ENCODE data around the gene SNTB2.

The SNTB2 gene

GRCh38 chr16:69201787-69202186 is 14.8 kb downstream of the SNTB2 start:
- TF ChIP-seq POLR2AphosphoS5 (IDR thresholded peaks at IDR 0.05; ENCODE audit: low read depth, low read length), result no peak
- TF ChIP-seq TAF1 (IDR thresholded peaks at IDR 0.05; ENCODE audit: borderline replicate concordance, low read depth, low read length), result no peak
- no peak for TF ChIP-seq POLR2A (IDR thresholded peaks at IDR 0.05; ENCODE audit: low read depth, low read length)
- no peak for FAIRE-seq
- no peak for DNase-seq (ENCODE audit: insufficient read length)

DNA sequence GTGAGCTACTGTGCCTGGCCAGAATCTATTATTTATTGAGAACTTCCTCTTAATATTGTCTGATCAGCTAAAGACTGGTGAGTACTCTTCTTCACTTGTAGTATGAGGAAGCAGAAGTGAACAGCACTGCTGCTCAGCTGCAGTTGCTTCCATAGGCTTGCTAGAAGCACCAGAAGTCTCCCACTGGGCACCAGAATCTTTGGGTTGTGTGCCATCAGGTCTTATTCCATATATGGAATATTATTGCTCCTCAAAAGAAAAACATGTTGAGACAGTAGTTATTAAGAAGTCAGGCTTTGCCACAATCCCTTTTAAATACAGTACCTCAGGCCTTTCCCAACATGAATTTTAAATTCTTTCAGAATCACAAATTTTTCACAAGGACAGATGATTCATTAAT is 17.2 kb downstream of the SNTB2 start:
- FAIRE-seq (no peak), DNase-seq (ENCODE audit: insufficient read length) (no peak)

DNA sequence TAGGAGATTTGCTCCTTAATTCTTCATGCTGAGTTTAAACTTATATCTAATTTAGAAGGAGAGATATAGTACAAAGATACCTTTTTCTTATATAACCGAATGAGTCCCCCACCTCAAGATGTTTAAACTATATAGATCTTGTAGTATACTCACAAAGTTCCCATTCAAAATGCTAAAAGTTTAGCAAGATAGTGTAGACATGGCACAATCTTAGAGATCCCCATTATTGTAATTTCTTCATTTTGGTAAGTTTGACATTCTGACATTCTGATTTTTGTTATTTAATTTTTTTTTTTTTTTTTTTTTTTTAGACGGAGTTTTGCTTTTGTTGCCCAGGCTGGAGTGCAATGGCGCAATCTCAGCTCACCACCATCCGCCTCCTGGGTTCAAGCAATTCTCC is 22.8 kb downstream of the SNTB2 start:
- FAIRE-seq (no peak), DNase-seq (ENCODE audit: insufficient read length) (no peak)
- TF ChIP-seq POLR2A (IDR thresholded peaks at IDR 0.05; ENCODE audit: low read depth, low read length) (no peak), POLR2AphosphoS5 (IDR thresholded peaks at IDR 0.05; ENCODE audit: low read depth, low read length) (no peak), TAF1 (IDR thresholded peaks at IDR 0.05; ENCODE audit: borderline replicate concordance, low read depth, low read length) (no peak)

More for the DNA sequence above, 17.2 kb downstream of the SNTB2 start:
- TF ChIP-seq TAF1 (IDR thresholded peaks at IDR 0.05; ENCODE audit: borderline replicate concordance, low read depth, low read length) (no peak), POLR2AphosphoS5 (IDR thresholded peaks at IDR 0.05; ENCODE audit: low read depth, low read length) (no peak), POLR2A (IDR thresholded peaks at IDR 0.05; ENCODE audit: low read depth, low read length) (no peak)

GRCh38 chr16:69217433-69217832 is 30.5 kb downstream of the SNTB2 start:
- FAIRE-seq (no peak), DNase-seq (ENCODE audit: insufficient read length) (no peak)
- no peak for TF ChIP-seq POLR2AphosphoS5 (IDR thresholded peaks at IDR 0.05; ENCODE audit: low read depth, low read length)
- no peak for TF ChIP-seq POLR2A (IDR thresholded peaks at IDR 0.05; ENCODE audit: low read depth, low read length)
- TF ChIP-seq TAF1 (IDR thresholded peaks at IDR 0.05; ENCODE audit: borderline replicate concordance, low read depth, low read length), result no peak

DNA sequence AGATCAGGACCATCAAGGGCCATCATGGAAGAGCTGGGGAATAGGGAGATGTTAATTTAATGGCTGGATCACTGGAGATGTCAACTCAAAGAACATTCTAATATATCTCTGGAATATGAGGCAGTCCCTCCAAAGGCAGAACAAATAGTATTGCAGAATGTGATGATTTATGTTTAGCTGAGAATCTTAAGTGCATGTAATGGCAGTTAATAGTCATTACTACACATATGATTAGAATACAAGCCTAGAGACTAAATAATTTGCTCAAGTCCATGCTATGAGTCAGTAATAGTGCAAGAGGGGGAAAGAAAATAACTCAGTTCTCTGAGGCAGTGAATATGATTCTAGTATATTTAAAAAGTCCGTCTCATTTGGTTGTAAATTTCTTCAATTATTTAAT is 32.3 kb downstream of the SNTB2 start:
- no peak for TF ChIP-seq TAF1 (IDR thresholded peaks at IDR 0.05; ENCODE audit: borderline replicate concordance, low read depth, low read length)
- no peak for TF ChIP-seq POLR2A (IDR thresholded peaks at IDR 0.05; ENCODE audit: low read depth, low read length)
- TF ChIP-seq POLR2AphosphoS5 (IDR thresholded peaks at IDR 0.05; ENCODE audit: low read depth, low read length), result no peak
- FAIRE-seq (no peak), DNase-seq (ENCODE audit: insufficient read length) (no peak)

DNA sequence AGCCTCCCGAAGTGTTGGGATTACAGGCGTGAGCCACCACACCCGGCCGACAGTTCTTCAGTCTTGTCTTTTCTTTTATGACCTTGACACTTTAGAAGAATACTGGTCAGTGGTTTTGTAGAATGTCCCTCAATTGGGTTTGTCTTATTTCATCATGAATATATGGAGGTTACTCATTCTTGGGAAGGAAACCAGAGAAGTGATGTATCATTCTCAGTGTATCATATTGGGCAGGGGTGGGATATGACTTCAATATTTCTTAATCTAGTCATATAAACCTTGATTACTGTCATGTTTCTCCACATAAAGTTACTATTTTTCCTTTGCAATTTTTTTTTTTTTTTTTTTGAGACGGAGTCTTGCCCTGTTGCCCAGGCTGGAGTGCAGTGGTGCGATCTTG is 36.9 kb downstream of the SNTB2 start:
- TF ChIP-seq POLR2A (IDR thresholded peaks at IDR 0.05; ENCODE audit: low read depth, low read length) (no peak), POLR2AphosphoS5 (IDR thresholded peaks at IDR 0.05; ENCODE audit: low read depth, low read length) (no peak), TAF1 (IDR thresholded peaks at IDR 0.05; ENCODE audit: borderline replicate concordance, low read depth, low read length) (no peak)
- DNase-seq (ENCODE audit: insufficient read length) (no peak), FAIRE-seq (no peak)

- TF ChIP-seq POLR2AphosphoS5 (IDR thresholded peaks at IDR 0.05; ENCODE audit: low read depth, low read length) (no peak), POLR2A (IDR thresholded peaks at IDR 0.05; ENCODE audit: low read depth, low read length) (no peak), TAF1 (IDR thresholded peaks at IDR 0.05; ENCODE audit: borderline replicate concordance, low read depth, low read length) (no peak)
Measured at GRCh38 chr16:69225121-69225520, 38.2 kb downstream of the SNTB2 start.

GRCh38 chr16:69233124-69233523 is 46.2 kb downstream of the SNTB2 start:
- TF ChIP-seq POLR2AphosphoS5 (IDR thresholded peaks at IDR 0.05; ENCODE audit: low read depth, low read length), result no peak
- FAIRE-seq (no peak), DNase-seq (ENCODE audit: insufficient read length) (no peak)

More at GRCh38 chr16:69225121-69225520, 38.2 kb downstream of the SNTB2 start:
- DNase-seq (ENCODE audit: insufficient read length) (no peak), FAIRE-seq (no peak)

GRCh38 chr16:69234460-69234859 is 47.5 kb downstream of the SNTB2 start:
- no peak for FAIRE-seq
- TF ChIP-seq POLR2AphosphoS5 (IDR thresholded peaks at IDR 0.05; ENCODE audit: low read depth, low read length) (no peak), TAF1 (IDR thresholded peaks at IDR 0.05; ENCODE audit: borderline replicate concordance, low read depth, low read length) (no peak), POLR2A (IDR thresholded peaks at IDR 0.05; ENCODE audit: low read depth, low read length) (no peak)

DNA sequence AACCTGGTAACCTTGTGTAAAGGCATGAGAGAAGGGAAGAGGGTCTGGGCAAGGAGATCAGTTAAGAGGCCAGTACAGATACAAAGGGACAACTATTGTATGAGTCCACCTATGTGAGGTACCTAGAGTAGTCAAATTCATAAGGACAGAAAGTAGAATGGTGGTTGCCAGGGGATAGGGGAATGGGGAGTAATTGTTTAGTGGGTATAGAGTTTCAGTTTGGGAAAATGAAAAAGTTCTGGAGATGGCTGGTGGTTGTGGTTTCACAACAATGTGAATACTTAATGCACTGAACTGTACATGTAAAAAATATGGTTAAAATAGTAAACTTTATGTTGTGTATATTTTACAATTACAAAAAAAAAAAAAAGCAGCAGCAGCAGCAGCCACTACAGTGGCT is 49.4 kb downstream of the SNTB2 start:
- no peak for TF ChIP-seq POLR2AphosphoS5 (IDR thresholded peaks at IDR 0.05; ENCODE audit: low read depth, low read length)
- no peak for TF ChIP-seq TAF1 (IDR thresholded peaks at IDR 0.05; ENCODE audit: borderline replicate concordance, low read depth, low read length)
- no peak for TF ChIP-seq POLR2A (IDR thresholded peaks at IDR 0.05; ENCODE audit: low read depth, low read length)
- DNase-seq (ENCODE audit: insufficient read length) (no peak), FAIRE-seq (no peak)

More at GRCh38 chr16:69234460-69234859, 47.5 kb downstream of the SNTB2 start:
- DNase-seq (ENCODE audit: insufficient read length), result no peak

DNA sequence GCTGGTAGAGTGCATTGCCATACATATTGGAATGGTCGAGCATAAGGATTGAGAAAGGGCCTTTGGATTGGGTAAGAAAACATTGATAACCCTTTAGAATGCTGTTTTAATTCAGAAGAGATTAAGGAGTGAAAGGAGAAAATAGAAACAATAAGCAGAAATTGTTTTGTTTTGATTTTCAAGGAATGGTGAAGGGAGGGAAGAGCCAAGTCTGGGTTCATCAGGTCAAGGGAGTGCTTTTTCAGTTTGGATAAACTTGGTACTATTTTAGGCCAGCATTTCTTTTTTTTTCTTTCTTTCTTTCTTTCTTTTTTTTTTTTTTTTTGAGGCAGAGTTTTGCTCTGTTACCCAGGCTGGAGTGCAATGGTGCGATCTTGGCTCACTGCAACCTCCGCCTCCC is 50.3 kb downstream of the SNTB2 start:
- FAIRE-seq, result no peak
- DNase-seq (ENCODE audit: insufficient read length), result no peak
- no peak for TF ChIP-seq TAF1 (IDR thresholded peaks at IDR 0.05; ENCODE audit: borderline replicate concordance, low read depth, low read length)
- TF ChIP-seq POLR2AphosphoS5 (IDR thresholded peaks at IDR 0.05; ENCODE audit: low read depth, low read length), result no peak
- TF ChIP-seq POLR2A (IDR thresholded peaks at IDR 0.05; ENCODE audit: low read depth, low read length), result no peak

DNA sequence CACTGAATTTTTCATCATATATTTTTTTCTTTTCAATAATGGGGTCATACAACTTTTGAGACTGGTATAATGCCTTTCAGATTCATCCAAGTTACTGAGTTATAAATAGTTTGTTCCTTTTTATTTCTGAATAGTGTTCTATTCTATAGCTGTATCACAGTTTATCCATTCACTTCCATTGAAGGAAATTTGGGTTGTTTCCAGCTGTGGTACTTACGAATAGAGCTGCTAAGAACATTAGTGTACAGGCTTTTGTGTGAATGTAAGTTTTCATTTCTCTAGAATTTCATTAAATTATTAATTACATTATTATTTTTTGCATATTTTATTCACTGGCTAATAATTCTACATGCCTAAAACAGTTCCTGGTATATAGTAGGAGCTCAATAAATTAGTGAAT is 52.9 kb downstream of the SNTB2 start:
- TF ChIP-seq POLR2AphosphoS5 (IDR thresholded peaks at IDR 0.05; ENCODE audit: low read depth, low read length) (no peak), POLR2A (IDR thresholded peaks at IDR 0.05; ENCODE audit: low read depth, low read length) (no peak), TAF1 (IDR thresholded peaks at IDR 0.05; ENCODE audit: borderline replicate concordance, low read depth, low read length) (no peak)
- no peak for FAIRE-seq

GRCh38 chr16:69240331-69240730 is 53.4 kb downstream of the SNTB2 start:
- no peak for DNase-seq (ENCODE audit: insufficient read length)
- no peak for FAIRE-seq
- TF ChIP-seq POLR2AphosphoS5 (IDR thresholded peaks at IDR 0.05; ENCODE audit: low read depth, low read length) (no peak), TAF1 (IDR thresholded peaks at IDR 0.05; ENCODE audit: borderline replicate concordance, low read depth, low read length) (no peak), POLR2A (IDR thresholded peaks at IDR 0.05; ENCODE audit: low read depth, low read length) (no peak)

More for the DNA sequence above, 52.9 kb downstream of the SNTB2 start:
- no peak for DNase-seq (ENCODE audit: insufficient read length)

Data from GM12892 (cell line).